Tibial nerve (tissue), 4 donors: ENCODE measurements around the gene PDGFA.

ENCODE experiments used
- CTCF ChIP-seq, 5 experiments: fragments of 200-600 bp in 3 of 5; fragments of 450-650 bp in 2 of 5; sonication (generic) in 3 of 5; IDR thresholded peaks; one replicate each; pipeline ENCODE4 v1.5.1; 2016 to 2019; ENCODE audit warnings: antibody characterized with exemption in 5 of 5, mild to moderate bottlenecking in 3 of 5, moderate library complexity in 2 of 5
- EP300 ChIP-seq, 2 donors: sonication (generic); formaldehyde crosslinking; IDR thresholded peaks; one replicate each; pipeline ENCODE4 v1.6.1; 2017; ENCODE audit warnings: antibody characterized with exemption in 2 of 2, mild to moderate bottlenecking in 1 of 2
- POLR2A ChIP-seq, 2 donors: fragments of 450-650 bp; IDR thresholded peaks; one replicate each; pipeline ENCODE4 v1.6.1; 2017; ENCODE audit warnings: antibody characterized with exemption in 2 of 2, mild to moderate bottlenecking in 2 of 2, moderate library complexity in 2 of 2

GRCh38 chr7:522951-523314, 3.3 kb upstream of the PDGFA start:
- TF ChIP-seq CTCF (IDR thresholded peaks at IDR 0.05) (no peak), EP300 (IDR thresholded peaks at IDR 0.05) (no peak), POLR2A (IDR thresholded peaks at IDR 0.05) (no peak)
